HG02885 (cell line): Measurements from ENCODE around the gene DUSP18.
"Not testable (repeated sequence)": the region's sequence is repeated elsewhere in the genome, so short reads cannot be mapped to it uniquely, and the experiment has no call there.

Experiments used
- ATAC-seq: cut with Tn5 transposase; IDR thresholded peaks from one replicate; pipeline ENCODE4 v1.9.1; 2021; ENCODE audit warnings: mild to moderate bottlenecking; ENCODE audit not compliant: unreplicated experiment, poor library complexity

The DUSP18 gene

GRCh38 chr22:30680991-30681770 lies 13.5 kb upstream of the DUSP18 start:
- no peak for ATAC-seq

GRCh38 chr22:30679895-30680690 lies 12.4 kb upstream of the DUSP18 start:
- ATAC-seq, result not testable (repeated sequence)

- ATAC-seq, result not testable (repeated sequence)
Measured at GRCh38 chr22:30676565-30676964, 8.9 kb upstream of the DUSP18 start.

GRCh38 chr22:30675436-30675835 lies 7.8 kb upstream of the DUSP18 start:
- ATAC-seq, result no peak

DNA sequence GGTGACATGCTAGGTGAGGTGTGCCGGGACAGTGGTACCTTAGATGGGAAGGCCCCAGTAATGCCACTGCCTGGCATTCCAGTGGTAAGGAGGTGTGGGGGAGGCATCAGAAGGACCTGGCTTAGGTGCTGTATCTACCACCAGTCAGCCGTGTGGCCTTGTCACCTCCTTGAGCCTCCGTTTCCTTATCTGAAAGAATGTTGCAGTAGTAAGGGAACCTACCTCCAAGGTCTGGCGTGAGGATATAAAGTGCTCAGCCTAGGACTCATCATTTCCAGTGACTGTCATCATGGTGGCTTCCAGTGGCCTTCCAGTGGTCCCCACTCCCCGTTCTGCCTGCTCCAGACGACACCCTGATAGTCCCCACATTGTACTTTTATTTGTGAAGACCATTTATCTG lies 6.8 kb upstream of the DUSP18 start:
- ATAC-seq, result no peak

- ATAC-seq, result no peak
Measured at GRCh38 chr22:30673136-30673535, 5.5 kb upstream of the DUSP18 start.

DNA sequence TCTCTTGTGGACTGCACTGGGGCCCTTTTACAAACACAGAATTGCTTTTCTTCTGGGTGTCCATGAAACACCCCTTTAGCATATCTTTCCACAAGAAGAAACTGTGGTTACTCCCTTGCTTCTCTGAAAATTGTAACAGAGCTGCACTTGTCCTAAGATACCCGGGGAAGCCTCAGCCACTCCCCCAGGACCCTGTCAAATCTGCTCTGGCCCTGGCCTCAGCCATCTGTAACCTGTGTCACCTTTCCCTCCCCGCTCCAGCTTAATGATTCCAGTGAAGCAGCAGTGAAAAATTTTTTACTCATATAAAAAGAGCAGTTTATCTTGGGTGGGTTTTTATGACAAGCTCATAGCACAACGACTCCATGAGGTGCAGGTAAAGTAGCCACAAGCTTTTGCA lies 3.4 kb upstream of the DUSP18 start:
- ATAC-seq, result no peak

DNA sequence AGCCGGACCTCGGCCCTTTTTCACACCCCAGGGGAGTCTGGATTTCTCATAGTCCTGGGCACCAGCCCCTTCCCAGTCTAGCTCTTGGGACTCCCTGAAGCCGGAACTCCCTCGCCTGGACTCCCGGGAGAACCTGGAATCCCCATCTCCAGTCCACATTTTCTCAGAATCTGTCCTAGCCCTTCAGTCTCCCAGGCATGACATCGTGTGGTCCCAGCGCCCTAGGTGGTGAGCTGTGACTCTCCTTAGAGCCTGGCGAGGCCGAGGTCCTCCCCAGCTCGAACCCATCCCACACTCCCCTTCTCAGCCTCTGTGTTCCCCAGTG lies 673 bp upstream of the DUSP18 start:
- ATAC-seq, result no peak

- peak; percentile 11 for ATAC-seq
Measured at GRCh38 chr22:30667107-30667493, 575 bp downstream of the DUSP18 start.

DNA sequence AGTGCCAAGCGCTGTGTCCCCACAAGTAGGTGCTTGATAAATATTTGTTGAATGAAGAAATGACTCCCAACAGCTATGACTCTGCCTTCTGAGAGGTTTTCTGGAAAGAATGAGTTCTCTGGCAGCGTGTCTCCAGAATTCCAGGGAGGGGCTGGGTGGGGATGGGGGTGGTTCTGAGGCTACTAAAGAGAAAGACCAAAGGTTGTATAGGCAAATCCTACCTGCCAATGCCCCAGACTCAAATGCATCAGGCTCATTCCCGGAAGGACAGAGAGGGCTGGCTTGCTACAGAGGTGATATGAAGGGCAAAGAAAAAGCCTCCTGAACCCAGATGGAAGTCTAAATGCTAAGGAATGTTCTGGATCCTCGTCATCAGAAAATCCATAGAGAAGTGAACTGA lies 1.9 kb downstream of the DUSP18 start:
- ATAC-seq, result no peak

DNA sequence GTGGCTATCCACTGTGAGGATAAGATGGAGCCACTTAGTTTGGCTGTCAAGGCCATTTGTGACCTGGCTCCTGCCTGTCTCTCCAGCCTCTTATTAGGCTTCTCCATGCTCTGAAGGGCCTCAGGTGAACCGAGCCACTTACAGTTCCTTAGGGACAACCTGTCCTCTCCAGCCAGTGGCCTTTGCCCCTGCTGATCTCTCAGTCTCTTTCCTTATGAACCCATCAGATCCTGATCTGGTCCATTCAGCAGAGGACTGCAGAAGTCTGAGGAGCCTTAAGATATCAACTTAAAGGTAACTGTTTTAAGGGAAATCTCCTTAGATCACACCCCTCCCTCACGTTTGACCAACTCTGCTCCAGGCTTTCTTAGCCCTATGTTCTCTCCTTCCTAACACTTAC lies 2.4 kb downstream of the DUSP18 start:
- ATAC-seq, result no peak

DNA sequence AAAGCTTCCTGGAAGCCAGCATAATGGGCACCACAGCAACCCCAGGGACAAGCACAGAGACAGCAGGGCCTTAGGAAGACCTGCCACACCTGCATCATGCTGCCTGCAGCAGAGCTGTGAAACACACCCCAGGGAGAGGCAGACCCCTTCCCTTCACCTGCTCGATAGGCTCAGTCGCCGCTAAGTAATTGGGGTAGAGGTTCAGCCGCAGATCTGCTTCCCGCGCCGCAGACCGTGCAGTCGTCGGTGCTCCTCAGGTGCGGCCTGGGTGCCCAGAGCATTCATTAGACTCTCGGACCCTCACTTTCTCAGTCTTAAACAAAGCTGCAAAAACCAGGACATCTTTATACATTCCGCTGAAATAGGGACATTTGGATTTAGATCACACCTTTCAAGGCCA lies 2.9 kb downstream of the DUSP18 start:
- ATAC-seq, result no peak

DNA sequence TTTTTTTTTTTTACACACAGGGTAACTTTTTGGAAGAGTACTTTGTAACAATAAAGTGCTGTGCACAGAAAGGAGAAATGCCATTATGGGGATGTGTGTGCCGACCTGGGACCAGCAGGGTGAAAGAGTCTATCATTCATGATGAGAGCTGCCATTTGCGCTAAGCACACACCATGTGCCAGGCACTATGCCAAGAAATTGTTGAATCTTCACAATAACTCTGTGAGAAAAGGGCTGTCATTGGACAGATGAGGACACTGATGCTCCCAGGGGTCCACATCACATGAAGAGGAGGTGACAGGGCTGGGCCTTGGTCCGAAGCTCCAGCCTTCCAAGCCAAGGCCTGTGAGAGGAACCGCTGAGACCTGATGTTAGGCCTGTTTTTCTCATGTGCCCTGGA lies 5.6 kb downstream of the DUSP18 start:
- no peak for ATAC-seq

DNA sequence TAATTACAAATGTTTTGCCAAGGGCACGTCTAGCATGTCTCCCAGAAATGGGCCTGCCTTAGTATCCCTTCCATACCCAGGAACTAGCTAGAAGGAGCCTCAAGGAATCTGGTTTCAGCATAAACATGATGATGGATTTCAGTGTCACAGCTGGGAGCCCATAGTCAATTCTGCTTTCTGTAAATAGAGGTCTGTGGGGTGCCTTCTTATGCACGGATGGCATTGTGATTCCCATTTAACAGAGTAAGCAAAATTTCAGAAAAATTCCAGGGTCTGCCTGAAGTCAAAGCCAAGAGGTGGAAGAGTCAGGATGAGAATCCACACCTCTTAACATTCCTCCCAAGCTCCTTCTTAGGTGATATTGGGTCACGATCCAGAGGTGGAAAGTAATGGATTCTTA lies 12.1 kb downstream of the DUSP18 start:
- no peak for ATAC-seq

DNA sequence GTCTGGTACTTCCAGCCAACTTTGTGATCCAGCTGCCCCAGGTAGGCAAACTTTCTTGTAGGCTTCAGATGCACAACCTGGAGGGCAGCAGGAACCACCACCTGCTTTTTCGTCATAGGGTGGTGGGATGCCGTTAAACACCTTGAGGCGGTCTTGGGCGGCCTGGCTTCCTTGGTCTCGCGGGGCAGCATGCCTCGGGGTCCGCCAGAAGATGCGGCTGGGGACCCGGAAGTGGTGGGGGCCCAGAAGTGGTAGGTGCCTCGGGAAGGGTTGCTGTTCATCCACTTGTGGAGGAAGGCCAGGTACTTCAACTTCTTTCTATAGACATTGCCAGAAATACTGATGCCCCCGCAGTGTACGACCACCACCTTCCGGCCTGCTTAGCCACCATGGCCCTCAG lies 13.3 kb downstream of the DUSP18 start:
- ATAC-seq, result no peak

- no peak for ATAC-seq
Measured at GRCh38 chr22:30652852-30653251, 14.8 kb downstream of the DUSP18 start.

GRCh38 chr22:30650508-30651116 lies 17.1 kb downstream of the DUSP18 start:
- no peak for ATAC-seq

DNA sequence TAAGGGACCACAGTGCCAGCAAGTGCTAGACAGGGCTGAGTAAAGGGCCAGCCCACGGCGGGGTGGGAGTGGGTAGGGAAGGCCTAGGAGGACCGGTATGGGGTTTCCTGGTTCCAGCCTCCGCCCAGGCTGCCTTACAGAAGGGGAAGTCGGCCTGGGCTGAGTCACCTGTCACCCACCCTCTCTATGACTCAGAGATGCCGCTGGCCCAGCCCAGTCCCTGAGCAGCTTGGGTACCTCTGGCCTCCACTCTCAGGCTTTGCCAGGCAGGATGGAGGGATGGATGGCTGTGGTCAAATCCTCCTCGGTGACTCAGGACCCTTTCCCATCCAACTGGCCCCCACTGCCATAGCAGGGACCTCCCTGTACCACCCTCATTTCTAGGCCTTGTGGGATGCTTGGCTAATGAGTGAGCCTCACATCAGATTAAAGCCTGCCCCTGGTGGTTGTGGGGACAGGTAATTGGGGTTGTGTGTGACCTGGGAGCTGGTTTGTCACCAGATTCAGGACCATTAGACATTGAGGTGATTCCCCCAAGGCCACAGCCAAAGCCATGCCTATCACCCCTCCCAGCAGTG lies 18.2 kb downstream of the DUSP18 start:
- ATAC-seq, result peak; percentile 68

DNA sequence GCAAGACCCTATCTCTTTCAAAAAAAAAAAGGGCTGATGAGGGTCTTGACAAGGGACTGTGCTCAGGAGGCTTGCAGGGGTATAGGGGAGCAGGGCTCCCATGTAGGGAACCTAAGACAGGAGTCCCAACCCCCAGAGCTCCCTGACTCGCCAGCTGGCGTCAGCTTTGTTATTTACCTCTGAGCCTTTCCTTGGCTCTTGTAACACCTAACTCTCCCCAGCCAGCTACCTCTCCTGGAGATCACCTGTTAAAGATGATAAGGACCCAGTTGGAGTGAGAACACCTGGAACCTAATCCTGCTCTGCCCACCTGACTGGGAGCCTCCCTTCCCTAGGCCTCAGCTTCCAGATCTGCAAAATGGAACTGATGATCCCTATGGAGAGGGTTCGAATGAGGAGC lies 18.9 kb downstream of the DUSP18 start:
- ATAC-seq, result no peak

- no peak for ATAC-seq
Measured at GRCh38 chr22:30647536-30647935, 20.1 kb downstream of the DUSP18 start.

DNA sequence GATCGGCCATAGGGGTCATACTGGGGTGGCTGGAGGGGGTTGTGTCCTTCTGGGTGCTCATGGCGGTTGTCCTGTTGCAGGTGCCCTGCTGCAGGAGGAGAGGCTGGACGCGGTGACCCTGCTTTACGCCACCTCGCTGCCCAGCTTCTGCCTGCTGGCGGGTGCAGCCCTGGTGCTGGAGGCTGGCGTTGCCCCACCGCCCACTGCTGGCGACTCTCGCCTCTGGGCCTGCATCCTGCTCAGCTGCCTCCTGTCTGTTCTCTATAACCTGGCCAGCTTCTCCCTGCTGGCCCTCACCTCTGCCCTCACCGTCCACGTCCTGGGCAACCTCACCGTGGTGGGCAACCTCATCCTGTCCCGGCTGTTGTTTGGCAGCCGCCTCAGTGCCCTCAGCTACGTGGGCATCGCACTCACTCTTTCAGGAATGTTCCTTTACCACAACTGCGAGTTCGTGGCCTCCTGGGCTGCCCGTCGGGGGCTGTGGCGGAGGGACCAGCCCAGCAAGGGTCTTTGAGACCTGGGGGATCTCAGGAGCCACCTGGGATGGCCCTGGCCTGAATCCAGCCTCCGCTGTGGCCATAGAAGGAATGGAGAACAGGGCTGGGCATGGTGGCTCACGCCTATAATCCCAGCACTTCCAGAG lies 21.0 kb downstream of the DUSP18 start:
- no peak for ATAC-seq
